Heart left ventricle (tissue), 13 donors: Measurements from ENCODE around the gene N4BP2.

Experiments
- CTCF ChIP-seq, 12 donors: fragments of 200-600 bp; sonication (generic) in 4 of 12; IDR thresholded peaks; one replicate each; pipeline versions ENCODE4 v1.5.0 to v1.8.0; 2018 to 2022; ENCODE audit warnings: antibody characterized with exemption in 12 of 12, mild to moderate bottlenecking in 5 of 12
- POLR2A ChIP-seq, 2 donors: fragments of 450-650 bp; IDR thresholded peaks; one replicate each; pipeline ENCODE4 v1.6.1; 2017; ENCODE audit warnings: antibody characterized with exemption in 2 of 2, mild to moderate bottlenecking in 2 of 2, moderate library complexity in 2 of 2
- donor health status: ischemic (EF 13 %, LVEDD 7.1; RV severe dilation, severe dysfunction).
- donor health status: DM: no; HTN: yes; CAD: no.
- donor health status: DM: no; HTN: no; CAD: no.
- donor health status: ischemic (EF 25% LVEDD 6.9; RV normal size, moderate dysfunction).
- donor health status: ischemic (EF 25% LVEDD 5.7; RV mildly dilated, moderate dysfunction).
- donor health status: ischemic (EF 35%, LVEDD 5.7; RV mildly dilated, moderate dysfunction).
- donor health status: nonischemic (EF 11% LVEDD 7.7; RV severe dilation, severe dysfunction).
- donor health status: DM: yes; HTN: yes; CAD: no.
- donor health status: PGD.
- donor health status: ischemic (EF 29% LVEDD 5.4; RV normal size, mild dysfunction).
- donor health status: nonischemic (EF 23%, LVEDD 6.1; RV moderate dilation, normal function).

GRCh38 chr4:40033613-40034012, 23.0 kb upstream of the N4BP2 start:
- TF ChIP-seq CTCF (IDR thresholded peaks at IDR 0.05) (no peak), POLR2A (IDR thresholded peaks at IDR 0.05) (no peak)
